Muscle of leg (tissue), 11 donors: Measurements from ENCODE around the gene CDC42EP4. TPM values are rescaled to one million over a fixed set of nuclear protein-coding genes. Genes with fewer than 3 reads are reported as not detected.

Source experiments
- DNase-seq: peaks from one replicate; pipeline ENCODE4 v3.0.0; 2013
- H3K27ac ChIP-seq: one replicate; pipeline ENCODE4 v1.5.1; 2013; ENCODE audit warnings: mild to moderate bottlenecking, low read length, control low read depth
- H3K27me3 ChIP-seq: one replicate; pipeline ENCODE4 v1.6.1; 2013; ENCODE audit warnings: low read length; ENCODE audit not compliant: control insufficient read depth, insufficient read depth
- H3K36me3 ChIP-seq: one replicate; pipeline ENCODE4 v1.6.1; 2013; ENCODE audit warnings: low read length; ENCODE audit not compliant: control insufficient read depth, insufficient read depth
- H3K4me1 ChIP-seq: one replicate; pipeline ENCODE4 v1.6.1; 2013; ENCODE audit warnings: low read length; ENCODE audit not compliant: control insufficient read depth, insufficient read depth
- H3K4me3 ChIP-seq: one replicate; pipeline ENCODE4 v1.5.1; 2013; ENCODE audit warnings: low read length, control low read depth
- H3K9me3 ChIP-seq: replicated peaks from 2 replicates; pipeline ENCODE4 v1.6.1; 2013; ENCODE audit warnings: low read depth, low read length; ENCODE audit not compliant: control insufficient read depth
- WGBS: methylation state at CpG from one replicate; pipeline ENCODE4 v1.1.5; 2013; ENCODE audit warnings: missing lambda C conversion rate; ENCODE audit not compliant: insufficient coverage; 5-methylcytosine and 5-hydroxymethylcytosine counted together
- polyA plus RNA-seq, 8 donors: library from polyadenylated mRNA; unstranded; fragments of 120-200 nt; gene quantifications; one replicate each; pipeline versions ENCODE4 v1.2.1 to v1.2.3, GENCODE V29; 2013; ENCODE audit warnings: inconsistent platforms in 1 of 8, low replicate concordance in 1 of 8; ENCODE audit not compliant: insufficient read length in 8 of 8, insufficient read depth in 1 of 8
- total RNA-seq: library from RNA; stranded (reverse); fragments of 120-200 nt; gene quantifications from one replicate; pipeline ENCODE4 v1.2.4, GENCODE V29; 2013

CDC42EP4 gene
- total and polyA plus RNA-seq, 9 donors = 13.4 to 30.9 (median 21.5) TPM

DNA sequence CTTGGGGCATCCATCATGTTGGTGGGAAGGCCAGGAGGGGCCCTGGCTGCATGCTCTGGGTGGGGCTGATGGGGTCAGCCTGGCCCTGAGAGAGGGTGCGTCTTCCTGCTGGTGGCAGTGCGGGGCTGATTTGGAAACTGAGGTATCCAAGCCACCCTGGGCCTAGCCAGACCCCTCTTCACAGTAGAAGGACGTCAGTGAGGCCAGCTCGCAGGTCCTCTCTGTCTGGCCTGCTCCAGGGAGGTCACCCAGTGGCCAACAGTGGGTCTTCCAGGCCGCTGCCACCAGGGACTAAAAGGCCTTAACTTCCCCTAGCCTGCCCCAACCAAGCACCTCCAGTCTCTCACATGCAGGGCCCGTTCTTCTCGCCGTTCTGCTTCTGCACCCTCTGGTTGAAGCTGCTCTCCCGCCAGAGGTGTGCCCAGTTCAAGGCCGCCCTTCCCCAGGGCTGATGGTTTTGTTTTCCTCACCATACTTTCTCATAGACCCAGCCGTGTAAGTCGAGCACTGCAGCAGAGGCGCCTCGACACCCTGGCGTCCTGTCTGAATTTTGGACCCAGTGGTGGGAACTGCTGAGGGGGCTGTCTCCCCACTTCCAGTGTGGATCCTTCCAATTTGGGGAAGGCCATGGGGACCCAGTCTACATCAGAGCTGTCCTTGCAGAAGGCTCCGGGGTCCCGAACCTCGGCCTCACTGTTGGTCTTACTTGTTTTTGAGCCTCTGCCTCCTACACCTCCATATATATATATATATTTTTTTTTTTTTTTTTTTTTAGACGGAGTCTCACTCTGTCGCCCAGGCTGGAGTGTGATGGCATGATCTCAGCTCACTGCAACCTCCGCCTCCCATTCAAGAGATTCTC is 42.9 kb upstream of the CDC42EP4 start:
- peaks cover 29% of the 10 kb centered on the region for H3K4me1 ChIP-seq
- H3K36me3 ChIP-seq = peaks cover 14% of the 10 kb centered on the region
- no peak for DNase-seq
- no peaks in the 10 kb centered on the region for H3K27me3 ChIP-seq
- no peak overlapping the region for H3K27ac ChIP-seq
- H3K4me3 ChIP-seq = no peak overlapping the region
- no peaks in the 10 kb centered on the region for H3K9me3 ChIP-seq
- 90% methylated on average over 11 of the region's 21 CpGs for WGBS

DNA sequence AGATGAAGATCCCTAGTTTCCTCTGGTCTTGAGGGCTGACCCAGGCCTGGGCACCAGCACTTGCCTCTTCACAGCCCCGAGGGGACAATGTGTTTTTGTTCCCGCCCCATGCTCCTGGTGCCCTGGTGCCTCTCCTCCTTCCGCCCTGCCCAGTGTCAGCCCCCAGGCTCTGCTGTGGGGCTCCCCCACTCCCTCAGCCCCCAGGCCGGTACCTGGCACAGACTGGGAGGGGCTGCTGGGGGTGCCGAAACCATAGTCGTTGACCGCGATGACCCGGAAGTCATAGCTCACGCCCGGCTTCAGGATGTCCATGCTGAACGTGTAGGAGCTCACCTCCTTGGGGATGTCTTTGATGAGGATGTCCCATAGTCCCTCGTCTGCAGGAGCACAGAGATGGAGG is 40.5 kb upstream of the CDC42EP4 start:
- peaks cover 21% of the 10 kb centered on the region for H3K36me3 ChIP-seq
- no peaks in the 10 kb centered on the region for H3K9me3 ChIP-seq
- no peak for DNase-seq
- H3K4me1 ChIP-seq = peaks cover 46% of the 10 kb centered on the region
- WGBS = 93% methylated on average over 11 of the region's 13 CpGs
- H3K27ac ChIP-seq = no peak overlapping the region
- no peak overlapping the region for H3K4me3 ChIP-seq
- no peaks in the 10 kb centered on the region for H3K27me3 ChIP-seq

DNA sequence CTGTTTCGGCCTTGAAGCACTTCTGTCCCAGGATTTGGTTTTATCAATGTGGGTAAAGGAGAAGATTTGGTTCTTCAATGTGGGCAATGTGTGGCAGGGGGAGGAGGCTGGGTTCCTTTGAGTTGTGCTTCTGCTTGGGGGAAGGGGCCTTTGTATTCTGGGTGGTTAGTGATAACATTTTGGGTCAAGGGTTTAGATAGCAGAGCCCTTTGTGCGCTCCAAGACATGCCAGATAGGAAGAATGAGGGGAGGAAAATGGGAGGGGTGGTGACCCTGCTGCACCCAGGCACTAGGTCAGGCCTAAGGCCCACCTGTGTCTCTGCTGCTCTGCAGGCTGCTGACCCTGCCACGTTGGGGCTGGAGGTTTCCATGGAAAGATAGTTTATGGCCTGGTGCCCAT is 40.0 kb upstream of the CDC42EP4 start:
- Histone ChIP-seq H3K36me3 (peaks cover 21% of the 10 kb centered on the region), H3K27me3 (no peaks in the 10 kb centered on the region), H3K4me1 (peaks cover 45% of the 10 kb centered on the region), H3K9me3 (no peaks in the 10 kb centered on the region), H3K27ac (no peak overlapping the region), H3K4me3 (no peak overlapping the region)
- 75% methylated on average over 2 of the region's 3 CpGs for WGBS
- no peak for DNase-seq

DNA sequence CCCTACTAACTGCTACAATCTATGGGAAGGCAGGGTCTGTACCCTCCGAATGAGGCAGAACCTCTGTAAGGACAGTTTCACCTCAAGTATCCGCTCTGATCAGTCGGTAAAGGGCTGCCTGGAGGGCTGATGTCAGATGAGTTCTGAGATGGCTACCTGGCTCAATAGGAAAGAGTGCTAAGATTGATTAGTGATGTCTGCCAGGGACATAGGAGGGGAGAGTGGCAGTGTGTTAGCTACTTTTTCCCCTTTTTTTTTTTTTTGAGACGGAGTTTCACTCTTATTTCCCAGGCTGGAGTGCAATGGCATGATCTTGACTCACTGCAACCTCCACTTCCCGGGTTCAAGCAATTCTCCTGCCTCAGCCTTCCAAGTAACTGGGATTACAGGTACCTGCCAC is 39.1 kb upstream of the CDC42EP4 start:
- 92% methylated on average over 5 of the region's 5 CpGs for WGBS
- H3K4me3 ChIP-seq = no peak overlapping the region
- peaks cover 19% of the 10 kb centered on the region for H3K36me3 ChIP-seq
- no peak overlapping the region for H3K27ac ChIP-seq
- no peaks in the 10 kb centered on the region for H3K27me3 ChIP-seq
- H3K9me3 ChIP-seq = no peaks in the 10 kb centered on the region
- DNase-seq = no peak
- peaks cover 41% of the 10 kb centered on the region for H3K4me1 ChIP-seq

DNA sequence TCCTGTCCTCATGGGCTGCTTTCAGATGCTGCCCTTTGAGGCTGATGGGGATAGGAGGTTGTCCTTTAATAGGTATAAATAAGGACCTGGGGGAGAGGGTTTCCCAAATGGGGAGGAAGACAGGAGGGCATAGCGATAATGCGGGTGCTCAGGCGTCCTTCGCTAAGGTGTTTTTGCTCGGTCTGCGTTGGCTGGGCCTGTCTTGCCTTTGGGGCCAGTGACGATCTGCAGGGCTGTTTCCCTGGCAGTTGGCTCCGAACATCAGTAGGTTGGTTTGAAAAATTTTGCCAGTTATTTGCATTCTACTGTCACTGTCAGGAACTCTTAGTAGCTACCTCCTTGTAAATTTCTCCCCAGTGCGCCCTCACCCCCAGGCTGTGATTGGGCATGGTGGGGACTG is 37.8 kb upstream of the CDC42EP4 start:
- Histone ChIP-seq H3K4me3 (no peak overlapping the region), H3K9me3 (no peaks in the 10 kb centered on the region), H3K4me1 (peaks cover 39% of the 10 kb centered on the region), H3K36me3 (peaks cover 16% of the 10 kb centered on the region), H3K27ac (peak overlapping the region; percentile 75), H3K27me3 (no peaks in the 10 kb centered on the region)
- WGBS = 90% methylated on average over 6 of the region's 9 CpGs
- DNase-seq = no peak

DNA sequence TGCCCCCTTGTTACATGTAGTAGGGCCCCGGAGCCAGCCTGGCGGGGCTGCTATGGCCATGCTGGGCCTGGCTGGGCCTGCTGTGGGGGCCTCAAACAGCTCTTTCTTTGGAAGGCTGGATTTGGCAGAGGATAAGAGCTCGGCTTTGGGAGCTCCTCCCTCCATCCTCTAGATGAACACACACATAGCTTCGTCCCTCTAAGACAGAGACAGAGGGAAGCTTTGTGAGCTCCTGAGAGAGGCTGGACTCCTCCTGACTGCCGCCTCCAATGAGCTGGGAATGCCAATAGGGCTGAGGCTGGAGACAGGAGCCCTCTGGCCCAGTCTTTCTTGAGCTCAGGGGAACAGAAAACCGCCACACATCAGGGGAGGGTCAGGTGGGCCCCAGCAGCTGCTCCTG is 37.3 kb upstream of the CDC42EP4 start:
- peaks cover 45% of the 10 kb centered on the region for H3K4me1 ChIP-seq
- peaks cover 19% of the 10 kb centered on the region for H3K36me3 ChIP-seq
- H3K4me3 ChIP-seq = no peak overlapping the region
- WGBS = 33% methylated on average over 2 of the region's 6 CpGs
- H3K27ac ChIP-seq = peak overlapping the region; percentile 75
- no peaks in the 10 kb centered on the region for H3K9me3 ChIP-seq
- H3K27me3 ChIP-seq = no peaks in the 10 kb centered on the region
- peak; percentile 91 for DNase-seq

DNA sequence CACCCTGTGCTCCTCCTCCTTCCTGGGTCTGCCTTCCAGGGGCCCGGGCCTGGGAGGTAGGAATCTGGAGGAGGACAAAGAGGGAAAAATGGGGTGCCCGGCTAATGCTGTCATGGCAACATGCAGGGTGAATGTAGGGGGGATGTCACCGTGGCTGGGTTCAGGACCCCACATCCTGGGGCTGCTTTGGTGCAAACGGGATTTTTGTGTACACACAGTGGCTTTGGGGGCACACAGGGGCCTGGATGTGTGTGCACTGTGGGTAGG is 37.0 kb upstream of the CDC42EP4 start:
- peak overlapping the region; percentile 75 for H3K27ac ChIP-seq
- H3K9me3 ChIP-seq = no peaks in the 10 kb centered on the region
- 41% methylated on average over 4 of the region's 4 CpGs for WGBS
- no peak for DNase-seq
- H3K4me3 ChIP-seq = no peak overlapping the region
- H3K4me1 ChIP-seq = peaks cover 48% of the 10 kb centered on the region
- H3K27me3 ChIP-seq = no peaks in the 10 kb centered on the region
- H3K36me3 ChIP-seq = peaks cover 20% of the 10 kb centered on the region

DNA sequence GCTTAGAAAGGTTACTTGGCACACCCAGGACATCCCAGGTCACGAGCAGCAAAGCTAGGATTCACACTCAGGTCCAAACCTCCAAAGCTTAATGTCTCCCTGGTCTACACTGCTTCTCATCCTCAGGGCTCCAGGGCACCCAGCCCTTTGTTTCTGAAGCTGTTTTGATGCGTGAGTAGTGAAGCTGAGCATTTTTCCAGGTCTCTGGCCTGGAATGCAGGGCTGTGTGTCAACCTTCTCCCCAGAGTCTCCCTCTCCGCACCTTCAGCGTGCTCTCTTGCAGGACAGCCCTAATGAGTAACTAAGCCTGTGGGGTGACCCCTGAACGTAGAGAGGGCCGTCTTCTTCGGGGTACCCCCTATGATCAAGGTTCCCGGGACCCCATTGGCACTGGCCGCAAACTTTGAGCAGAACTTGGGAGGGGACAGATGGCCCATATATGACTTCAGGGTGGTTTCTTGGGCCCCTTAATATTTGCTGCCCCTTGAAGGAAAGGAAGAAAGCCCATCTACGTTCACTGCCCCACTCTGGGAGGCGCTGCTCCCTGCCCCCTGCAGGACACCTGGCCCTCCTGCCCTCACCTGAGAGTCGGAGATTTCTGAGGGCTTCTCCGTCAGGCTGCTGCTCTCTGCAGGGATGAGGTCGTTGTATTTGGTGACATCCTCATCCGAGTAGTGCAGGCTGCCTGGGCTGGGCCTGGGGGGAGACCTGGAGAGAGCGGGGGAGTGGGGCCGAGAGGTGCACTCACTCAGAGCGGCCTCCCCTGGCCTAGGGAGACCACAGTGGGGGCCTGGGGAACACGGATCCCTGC is 36.4 kb upstream of the CDC42EP4 start:
- H3K9me3 ChIP-seq = no peaks in the 10 kb centered on the region
- H3K4me1 ChIP-seq = peaks cover 54% of the 10 kb centered on the region
- H3K27me3 ChIP-seq = no peaks in the 10 kb centered on the region
- no peak for DNase-seq
- H3K27ac ChIP-seq = peak overlapping the region; percentile 75
- peaks cover 20% of the 10 kb centered on the region for H3K36me3 ChIP-seq
- 61% methylated on average over 12 of the region's 19 CpGs for WGBS
- H3K4me3 ChIP-seq = no peak overlapping the region

DNA sequence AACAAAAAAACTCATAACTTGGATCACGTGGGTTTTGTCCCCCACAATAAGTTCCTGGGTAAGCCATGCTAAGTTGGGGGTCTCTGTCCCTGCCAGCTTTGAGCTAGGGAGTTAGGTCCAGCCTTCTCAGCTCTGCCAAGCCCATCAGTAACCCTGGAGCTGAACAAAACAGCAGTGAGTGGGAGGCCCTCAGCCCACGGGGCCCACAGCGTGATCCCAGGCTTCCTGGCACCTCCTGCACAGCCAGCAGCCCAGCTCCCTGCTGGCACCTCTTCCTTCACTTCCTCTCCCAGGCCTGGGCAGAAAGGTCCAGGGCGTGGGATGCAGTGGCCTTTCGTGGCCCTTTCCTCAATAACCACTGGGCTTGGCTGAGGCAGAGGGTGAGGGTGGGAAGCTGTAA is 35.5 kb upstream of the CDC42EP4 start:
- WGBS = 20% methylated on average over 1 of the region's 5 CpGs
- no peak for DNase-seq
- Histone ChIP-seq H3K4me1 (peaks cover 62% of the 10 kb centered on the region), H3K4me3 (no peak overlapping the region), H3K36me3 (peaks cover 20% of the 10 kb centered on the region), H3K27ac (peak overlapping the region; percentile 13), H3K27me3 (no peaks in the 10 kb centered on the region), H3K9me3 (no peaks in the 10 kb centered on the region)

DNA sequence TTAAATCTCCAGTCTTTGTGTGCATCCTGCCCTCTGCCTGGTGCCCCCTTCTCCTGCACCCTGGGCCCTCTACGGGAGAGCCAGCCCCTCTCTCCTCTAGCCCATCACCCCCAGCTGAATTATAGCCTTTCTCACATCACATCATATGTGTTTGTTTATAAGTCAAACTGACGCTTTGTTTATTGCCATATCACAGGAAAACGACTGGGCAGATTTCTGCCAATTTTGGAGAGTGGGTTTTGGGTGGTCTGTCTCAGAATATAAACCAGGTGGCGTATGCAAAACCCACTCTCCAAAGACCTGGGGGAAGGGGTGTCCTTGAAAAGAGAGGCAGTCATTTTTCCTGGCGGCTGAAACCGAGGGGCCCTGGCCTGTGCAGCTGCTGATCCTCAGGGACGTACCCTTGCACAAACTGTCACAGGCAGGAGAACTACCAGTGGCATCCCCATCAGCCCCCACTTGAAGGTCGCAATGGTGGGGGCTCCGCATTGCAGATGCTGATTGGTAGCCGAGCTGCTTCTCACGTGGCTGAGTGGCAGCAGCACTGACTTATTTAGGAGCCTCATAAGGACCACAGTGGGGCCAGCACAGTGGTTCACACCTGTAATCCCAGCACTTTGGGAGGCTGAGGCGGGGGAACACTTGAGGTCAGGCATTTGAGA is 34.8 kb upstream of the CDC42EP4 start:
- Histone ChIP-seq H3K27ac (no peak overlapping the region), H3K9me3 (no peaks in the 10 kb centered on the region), H3K4me1 (peaks cover 70% of the 10 kb centered on the region), H3K36me3 (peaks cover 15% of the 10 kb centered on the region), H3K27me3 (no peaks in the 10 kb centered on the region), H3K4me3 (no peak overlapping the region)
- no peak for DNase-seq
- whole genome bisulfite sequencing = 66% methylated on average over 4 of the region's 12 CpGs
